Urothelium cell line (cell line): ENCODE results near the gene MASP1.
A peak's percentile ranks its signal among the peaks of the same experiment; 100 is the strongest.
"Not testable (repeated sequence)": the region's sequence is repeated elsewhere in the genome, so short reads cannot be mapped to it uniquely, and the experiment has no call there.

ENCODE experiments used
- DNase-seq: peaks from one replicate; pipeline ENCODE4 v3.0.0; 2011; ENCODE audit warnings: low spot score, mixed read lengths
- FAIRE-seq: peaks from 2 replicates; lab custom pipeline; 2011; peaks lifted over from hg19 to GRCh38; lab: Jason Lieb, UNC

The MASP1 gene

DNA sequence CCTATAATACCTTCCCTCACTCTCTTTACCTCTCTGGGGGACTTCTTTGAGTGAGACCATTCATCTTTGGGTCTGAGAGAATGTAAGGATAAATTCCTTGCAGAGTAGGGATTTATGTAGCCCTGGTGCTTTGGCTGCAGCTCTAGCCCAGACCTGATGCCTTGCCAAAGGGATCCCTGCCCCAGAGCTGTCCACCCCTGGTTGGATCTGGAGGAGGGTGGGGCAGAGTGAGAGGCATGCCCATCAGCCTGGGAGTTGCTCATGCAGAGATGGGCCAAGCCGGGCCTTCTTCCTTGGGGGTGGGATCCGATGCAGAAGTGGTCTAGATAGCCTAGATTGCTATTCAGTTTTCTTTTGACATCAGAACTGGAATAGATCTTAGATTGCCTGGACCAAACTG is 62.8 kb downstream of the MASP1 start:
- no peak for DNase-seq
- FAIRE-seq = no peak

DNA sequence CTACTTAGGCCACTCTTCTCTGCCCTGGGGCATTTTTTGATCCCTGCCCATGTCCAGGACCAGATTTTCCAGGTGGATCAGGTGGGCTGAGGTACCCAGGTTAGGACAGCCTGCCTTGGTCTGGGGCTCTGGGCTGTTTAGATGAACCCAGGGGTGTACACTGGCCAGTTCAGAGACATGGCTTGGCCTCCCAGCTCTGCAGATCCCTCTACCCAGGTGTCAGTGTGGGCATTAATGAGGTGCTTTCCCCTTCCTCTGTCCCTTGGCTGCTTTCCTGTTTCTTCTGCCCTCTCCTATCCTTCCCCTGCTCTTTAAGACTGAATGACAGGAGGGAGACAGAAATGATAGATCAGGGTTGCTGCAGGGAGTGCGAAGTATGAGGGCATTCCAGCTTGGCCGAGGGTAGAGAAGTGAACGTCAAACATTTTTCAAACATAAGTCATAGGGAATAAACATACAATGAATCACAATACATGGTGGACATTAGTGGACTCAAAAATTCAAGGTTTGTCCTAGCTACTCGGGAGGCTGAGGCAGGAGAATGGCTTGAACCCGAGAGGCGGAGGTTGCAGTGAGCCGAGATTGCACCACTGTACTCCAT is 63.8 kb downstream of the MASP1 start:
- peak; percentile 43 for DNase-seq

DNA sequence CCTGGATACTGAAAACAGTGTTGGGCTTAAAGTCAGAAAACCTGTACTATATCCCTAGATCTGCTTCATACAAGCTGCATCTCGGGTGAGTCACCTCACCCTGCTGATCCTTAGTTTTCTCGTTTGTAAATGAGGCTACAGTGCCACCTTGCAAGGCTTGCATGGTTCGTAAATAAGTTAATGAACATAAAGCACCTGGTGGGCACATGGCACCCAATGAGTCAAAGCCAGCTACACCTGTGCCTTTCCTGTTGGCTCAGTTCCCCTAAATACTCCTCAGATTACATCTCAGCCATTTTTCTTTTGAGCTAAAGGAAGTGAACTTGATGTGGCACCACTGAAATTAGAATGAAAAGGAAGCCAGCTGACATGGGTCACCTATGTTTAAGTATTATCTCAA is 67.7 kb downstream of the MASP1 start:
- no peak for DNase-seq
- FAIRE-seq = no peak

More for the DNA sequence above, 63.8 kb downstream of the MASP1 start:
- peak; percentile 27 for FAIRE-seq

GRCh38 chr3:187222801-187223200 is 68.7 kb downstream of the MASP1 start:
- no peak for DNase-seq
- FAIRE-seq = no peak

DNA sequence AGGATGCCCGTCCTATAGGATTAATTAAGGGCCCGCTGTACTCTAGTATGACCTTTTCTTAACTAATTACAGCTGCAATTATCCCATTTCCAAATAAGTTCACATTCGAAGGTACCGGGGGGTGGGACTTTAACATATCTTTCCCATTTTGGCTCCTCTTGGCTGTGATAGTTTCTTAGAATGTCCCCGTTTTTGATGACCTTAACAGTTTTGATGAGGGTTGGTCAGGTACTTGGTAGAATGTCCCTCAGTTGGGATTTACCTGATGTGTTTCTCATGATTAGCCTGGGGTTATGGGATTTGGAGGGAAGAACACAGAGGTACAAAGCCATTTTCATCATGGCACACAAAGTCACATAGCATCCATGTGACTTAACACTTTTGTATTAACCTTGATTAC is 76.1 kb downstream of the MASP1 start:
- no peak for FAIRE-seq
- no peak for DNase-seq

DNA sequence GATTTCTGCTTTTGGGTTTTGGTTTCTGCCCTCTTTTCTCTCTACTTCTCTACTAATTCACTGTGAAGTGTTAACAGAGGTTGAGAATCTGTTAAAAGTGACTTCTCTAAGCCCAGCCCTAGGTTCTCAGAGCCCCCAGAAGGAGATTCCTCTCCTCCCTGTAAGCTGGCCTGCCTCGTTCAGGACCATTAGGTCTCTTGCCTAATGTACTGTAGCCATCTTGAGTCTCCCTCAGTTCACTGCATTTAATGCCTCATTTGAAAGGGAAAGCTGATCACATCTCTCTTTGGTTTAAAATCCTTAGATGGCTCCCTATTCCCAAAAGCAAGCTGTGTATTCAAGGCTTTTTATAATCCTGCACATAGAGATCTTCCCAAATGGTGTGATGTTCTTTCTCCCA is 77.9 kb downstream of the MASP1 start:
- no peak for FAIRE-seq
- DNase-seq = no peak

GRCh38 chr3:187212705-187213104 is 78.8 kb downstream of the MASP1 start:
- DNase-seq = no peak

GRCh38 chr3:187212196-187212545 is 79.4 kb downstream of the MASP1 start:
- FAIRE-seq = no peak
- DNase-seq = no peak

More at GRCh38 chr3:187212705-187213104, 78.8 kb downstream of the MASP1 start:
- no peak for FAIRE-seq

GRCh38 chr3:187211532-187212195 is 79.9 kb downstream of the MASP1 start:
- no peak for FAIRE-seq

DNA sequence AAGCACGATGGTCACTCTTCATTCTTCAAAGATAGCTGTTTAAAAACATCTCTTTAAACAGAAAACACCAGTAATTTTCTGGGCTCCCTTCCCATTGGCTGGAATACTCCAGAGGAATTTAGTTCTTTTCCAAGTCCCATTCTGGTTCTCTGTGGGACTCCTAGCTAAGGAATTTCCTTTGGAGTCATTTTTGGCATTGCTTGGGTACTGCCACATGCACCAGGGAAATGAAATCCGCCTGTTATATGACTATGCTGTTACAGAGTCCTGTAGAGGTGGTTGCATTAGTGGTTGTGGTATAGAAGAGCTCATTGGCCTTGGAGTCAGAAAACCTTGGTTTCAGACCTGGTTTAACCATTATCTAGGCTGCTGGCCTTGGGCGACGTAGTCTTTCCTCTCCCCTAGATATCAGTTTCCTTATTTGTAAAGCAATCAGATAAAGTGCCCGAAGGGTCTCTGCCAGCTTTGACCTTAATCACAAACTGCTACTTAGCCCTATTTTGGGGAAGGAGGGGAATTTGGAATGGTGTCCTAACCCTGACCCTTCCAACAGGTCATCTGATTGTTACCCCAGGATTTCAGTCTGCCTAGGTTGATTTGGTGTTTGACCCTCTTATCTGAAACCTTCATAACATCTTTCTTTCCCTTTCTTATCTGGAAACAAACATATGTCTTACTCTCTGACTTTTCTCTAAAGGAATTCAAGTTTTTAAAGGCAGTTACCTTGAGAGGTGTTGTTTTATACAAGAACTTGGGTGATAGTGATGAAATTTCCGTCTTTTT is 80.8 kb downstream of the MASP1 start:
- DNase-seq (no peak), FAIRE-seq (no peak)

More at GRCh38 chr3:187211532-187212195, 79.9 kb downstream of the MASP1 start:
- DNase-seq = peak; percentile 48

- DNase-seq = no peak
- no peak for FAIRE-seq
These were observed 81.4 kb downstream of the MASP1 start for GRCh38 chr3:187210091-187210490.

DNA sequence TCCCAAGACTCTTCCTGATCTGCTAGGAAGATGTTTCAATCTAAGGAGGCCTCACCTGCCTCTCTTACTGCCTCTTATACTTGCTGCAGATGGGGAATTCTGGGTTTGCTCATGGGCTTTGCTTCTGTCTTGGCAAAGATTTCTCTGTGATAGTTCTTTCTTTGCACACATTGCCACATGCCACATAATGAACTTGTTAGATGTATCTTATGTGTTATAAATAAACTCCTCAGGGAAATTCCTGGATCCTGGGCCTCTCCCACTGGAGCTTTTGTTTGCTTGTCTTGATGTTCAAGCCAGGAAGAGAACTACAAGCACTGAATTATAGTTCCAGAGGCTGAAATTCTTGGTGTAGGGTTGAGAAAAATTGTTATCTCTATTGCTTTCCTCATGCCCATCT is 82.0 kb downstream of the MASP1 start:
- no peak for FAIRE-seq

GRCh38 chr3:187208159-187208558 is 83.4 kb downstream of the MASP1 start:
- DNase-seq (peak; percentile 52), FAIRE-seq (no peak)

More for the DNA sequence above, 82.0 kb downstream of the MASP1 start:
- no peak for DNase-seq

GRCh38 chr3:187207624-187208023 is 83.9 kb downstream of the MASP1 start:
- FAIRE-seq = no peak
- no peak for DNase-seq

DNA sequence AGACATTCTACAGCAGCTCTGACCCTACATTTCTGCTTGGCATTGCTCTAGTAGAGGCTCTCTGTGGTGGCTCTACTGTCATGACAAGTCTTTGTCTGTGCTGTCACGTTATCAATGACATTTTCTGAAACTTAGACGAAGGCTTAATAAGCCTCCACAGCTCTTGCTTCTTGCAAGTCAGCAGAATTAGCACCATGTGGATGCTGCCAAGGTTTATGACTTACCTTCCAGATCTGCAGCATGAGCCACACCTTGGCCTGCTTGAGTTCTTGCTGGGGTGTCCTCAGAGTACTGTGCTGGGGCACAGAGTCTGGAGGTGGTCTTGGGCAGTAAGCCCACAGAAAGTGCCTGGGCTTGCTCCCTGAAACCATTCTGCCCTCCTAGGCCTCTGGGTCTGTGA is 84.5 kb downstream of the MASP1 start:
- no peak for FAIRE-seq
- DNase-seq = no peak

DNA sequence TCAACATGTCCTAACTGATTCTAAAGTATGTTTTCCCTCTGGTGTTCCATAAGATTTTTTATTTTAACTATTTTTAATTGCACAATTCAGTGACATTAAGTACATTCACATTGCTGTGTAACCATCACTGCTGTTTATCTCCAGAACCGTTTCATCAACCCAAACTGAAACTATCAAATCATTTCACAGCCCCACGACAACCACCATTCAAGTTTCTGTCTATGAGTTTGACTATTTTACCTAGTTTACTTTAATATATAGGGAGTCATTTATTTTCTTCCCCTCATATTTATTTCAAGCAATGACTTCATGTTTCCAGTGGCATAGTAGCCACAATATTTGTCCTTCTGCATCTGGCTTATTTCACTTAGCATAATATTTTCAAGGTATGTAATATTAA is 85.9 kb downstream of the MASP1 start:
- FAIRE-seq = no peak

GRCh38 chr3:187199463-187200050 is 92.0 kb downstream of the MASP1 start:
- not testable (repeated sequence) for DNase-seq, FAIRE-seq

More for the DNA sequence above, 85.9 kb downstream of the MASP1 start:
- DNase-seq = no peak

DNA sequence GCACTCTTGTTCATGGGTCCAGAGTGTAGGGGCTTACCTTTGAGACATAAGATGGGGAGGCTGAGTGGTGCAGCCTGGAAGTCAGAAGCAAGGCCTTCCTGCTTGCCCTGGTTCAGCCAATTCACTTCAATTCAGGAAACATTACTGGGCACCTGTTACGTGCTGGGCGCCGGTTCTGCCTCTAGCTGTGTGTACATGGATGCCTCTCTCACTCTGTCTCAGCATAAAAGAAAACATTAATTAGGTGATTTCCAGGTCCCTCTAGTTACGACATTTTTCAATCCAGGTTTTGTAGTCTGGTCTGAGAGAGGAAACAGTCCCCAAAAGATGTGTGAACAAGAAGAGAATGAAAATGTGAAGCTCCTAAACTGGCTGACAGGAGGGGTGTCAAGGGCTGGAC is 93.0 kb downstream of the MASP1 start:
- DNase-seq = no peak
- FAIRE-seq = no peak

GRCh38 chr3:187197335-187197649 is 94.2 kb downstream of the MASP1 start, which contains the start of gene RTP1:
RTP1 (plus strand) TSS chr3:187197486; CDS start chr3:187197516, 30 bp downstream.
- FAIRE-seq (no peak), DNase-seq (no peak)

DNA sequence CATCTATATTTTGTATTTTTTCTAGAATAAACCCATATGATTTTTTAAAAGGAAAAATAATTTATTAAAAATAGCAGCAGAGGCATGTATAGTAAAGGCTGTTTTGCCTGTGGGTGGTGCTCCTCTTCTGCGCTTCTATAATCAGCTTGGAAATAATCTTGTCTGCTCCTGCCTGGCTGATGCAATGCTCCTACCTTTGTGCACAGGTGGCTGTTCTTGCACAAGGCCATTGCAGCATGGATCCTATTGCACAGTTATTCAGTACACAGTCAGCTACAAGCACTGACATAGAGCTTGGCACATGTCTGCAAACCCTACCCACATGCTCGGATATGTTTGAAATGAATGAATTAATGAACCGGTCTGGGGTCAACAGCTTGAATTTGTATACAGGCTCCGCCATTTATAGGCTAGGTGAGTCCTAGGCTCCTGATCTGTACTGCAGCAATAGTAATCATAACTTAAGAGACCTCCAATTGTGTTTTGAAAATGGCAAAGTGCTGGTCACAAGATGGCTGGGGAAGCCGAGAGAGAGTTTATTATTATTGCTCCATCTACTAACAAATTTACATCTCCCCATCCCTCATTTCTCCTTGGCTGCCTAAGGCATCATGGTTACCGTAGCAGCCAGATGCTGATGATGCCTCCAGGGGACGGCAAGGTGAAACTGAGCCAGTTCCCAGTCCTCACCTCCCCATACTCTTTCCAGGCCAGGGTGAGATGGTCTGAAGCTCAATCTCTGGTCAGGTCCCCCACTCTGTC is 94.8 kb downstream of the MASP1 start:
- FAIRE-seq (no peak), DNase-seq (no peak)

DNA sequence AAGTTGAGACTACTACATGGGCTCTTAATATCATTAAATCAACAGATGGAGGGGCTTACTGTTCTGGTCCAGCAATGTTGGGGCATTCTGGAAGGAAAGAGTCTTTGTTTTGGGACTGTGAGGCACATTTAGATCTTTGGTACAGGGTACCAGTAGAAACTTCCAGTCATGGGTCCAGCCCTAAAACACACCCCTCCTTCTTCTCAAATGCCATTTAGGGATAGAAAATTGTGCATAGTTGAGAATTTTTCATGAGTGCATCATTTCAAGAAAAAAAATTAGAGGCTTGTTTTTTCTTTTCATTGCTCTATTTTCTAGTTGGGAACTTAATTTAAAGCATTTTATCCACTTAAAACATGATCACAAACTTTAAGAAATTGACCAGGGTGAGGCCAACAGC is 98.4 kb downstream of the MASP1 start:
- no peak for DNase-seq

More for the DNA sequence above, 98.4 kb downstream of the MASP1 start:
- no peak for FAIRE-seq
